HFF-Myc (cell line): ENCODE data around the gene GPSM3.
"Not testable (repeated sequence)": the region's sequence is repeated elsewhere in the genome, so short reads cannot be mapped to it uniquely, and the experiment has no call there.

Experiments
- DNase-seq: peaks from one replicate; pipeline ENCODE4 v3.0.0-alpha.2; 2011; ENCODE audit warnings: low read depth; ENCODE audit errors: extremely low read depth
- H3K4me3 ChIP-seq: replicated peaks from 2 replicates; pipeline ENCODE4 v1.5.1; 2011; ENCODE audit warnings: low read depth, mild to moderate bottlenecking, control low read depth, low read length
- TF ChIP-seq, protein P1 (sequence below): IDR thresholded peaks from 2 replicates; pipeline ENCODE4 v1.5.1; 2012; ENCODE audit warnings: mild to moderate bottlenecking, low read depth, low read length, control low read depth; ENCODE audit errors: missing control alignments

The GPSM3 gene

GRCh38 chr6:32149092-32149755 is 43.2 kb downstream of the GPSM3 start:
- DNase-seq = no peak
- H3K4me3 ChIP-seq = no peak overlapping the region
- TF ChIP-seq, protein P1, sequence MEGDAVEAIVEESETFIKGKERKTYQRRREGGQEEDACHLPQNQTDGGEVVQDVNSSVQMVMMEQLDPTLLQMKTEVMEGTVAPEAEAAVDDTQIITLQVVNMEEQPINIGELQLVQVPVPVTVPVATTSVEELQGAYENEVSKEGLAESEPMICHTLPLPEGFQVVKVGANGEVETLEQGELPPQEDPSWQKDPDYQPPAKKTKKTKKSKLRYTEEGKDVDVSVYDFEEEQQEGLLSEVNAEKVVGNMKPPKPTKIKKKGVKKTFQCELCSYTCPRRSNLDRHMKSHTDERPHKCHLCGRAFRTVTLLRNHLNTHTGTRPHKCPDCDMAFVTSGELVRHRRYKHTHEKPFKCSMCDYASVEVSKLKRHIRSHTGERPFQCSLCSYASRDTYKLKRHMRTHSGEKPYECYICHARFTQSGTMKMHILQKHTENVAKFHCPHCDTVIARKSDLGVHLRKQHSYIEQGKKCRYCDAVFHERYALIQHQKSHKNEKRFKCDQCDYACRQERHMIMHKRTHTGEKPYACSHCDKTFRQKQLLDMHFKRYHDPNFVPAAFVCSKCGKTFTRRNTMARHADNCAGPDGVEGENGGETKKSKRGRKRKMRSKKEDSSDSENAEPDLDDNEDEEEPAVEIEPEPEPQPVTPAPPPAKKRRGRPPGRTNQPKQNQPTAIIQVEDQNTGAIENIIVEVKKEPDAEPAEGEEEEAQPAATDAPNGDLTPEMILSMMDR = no peak

DNA sequence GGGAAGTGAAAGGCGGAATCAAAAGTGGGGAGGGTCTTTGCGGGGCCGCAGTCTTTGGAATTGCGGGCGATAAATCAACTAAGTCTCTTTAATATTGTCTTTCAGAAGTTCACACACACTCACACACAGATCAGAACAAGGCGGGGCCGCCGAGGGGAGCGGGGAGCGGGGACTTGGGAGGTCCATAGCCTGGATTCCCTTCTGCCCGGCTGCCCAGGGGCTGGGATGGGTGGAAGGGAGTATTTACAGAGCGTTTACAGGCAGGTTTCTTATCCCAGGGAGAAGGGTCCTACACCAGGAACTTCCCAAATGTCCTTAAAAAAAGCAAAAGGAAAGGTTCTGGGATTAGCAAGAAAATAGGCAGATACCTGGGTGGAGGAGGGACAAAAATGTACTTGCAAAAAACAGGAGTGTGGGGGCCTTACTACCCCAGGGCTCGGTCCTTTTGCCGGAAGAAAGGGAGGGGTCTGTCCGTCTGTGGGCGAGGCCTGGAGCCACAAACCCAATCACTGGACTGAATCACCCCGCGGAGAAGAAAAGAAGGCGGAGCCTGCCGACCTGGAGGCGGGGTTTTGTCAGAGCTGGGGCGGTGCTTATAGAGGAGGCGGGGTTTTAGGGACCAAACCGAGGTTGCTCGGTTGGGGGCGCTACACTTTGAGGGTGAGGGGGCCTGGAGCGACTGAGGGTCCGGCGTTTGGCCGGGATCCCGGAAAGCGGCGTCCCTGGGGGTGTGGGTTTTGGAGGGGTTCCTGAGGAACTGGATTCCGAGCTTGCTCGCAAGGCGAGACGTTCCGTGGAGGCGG is 44.0 kb downstream of the GPSM3 start:
- H3K4me3 ChIP-seq = no peak overlapping the region
- no peak for DNase-seq
- TF ChIP-seq, protein P1 = no peak

DNA sequence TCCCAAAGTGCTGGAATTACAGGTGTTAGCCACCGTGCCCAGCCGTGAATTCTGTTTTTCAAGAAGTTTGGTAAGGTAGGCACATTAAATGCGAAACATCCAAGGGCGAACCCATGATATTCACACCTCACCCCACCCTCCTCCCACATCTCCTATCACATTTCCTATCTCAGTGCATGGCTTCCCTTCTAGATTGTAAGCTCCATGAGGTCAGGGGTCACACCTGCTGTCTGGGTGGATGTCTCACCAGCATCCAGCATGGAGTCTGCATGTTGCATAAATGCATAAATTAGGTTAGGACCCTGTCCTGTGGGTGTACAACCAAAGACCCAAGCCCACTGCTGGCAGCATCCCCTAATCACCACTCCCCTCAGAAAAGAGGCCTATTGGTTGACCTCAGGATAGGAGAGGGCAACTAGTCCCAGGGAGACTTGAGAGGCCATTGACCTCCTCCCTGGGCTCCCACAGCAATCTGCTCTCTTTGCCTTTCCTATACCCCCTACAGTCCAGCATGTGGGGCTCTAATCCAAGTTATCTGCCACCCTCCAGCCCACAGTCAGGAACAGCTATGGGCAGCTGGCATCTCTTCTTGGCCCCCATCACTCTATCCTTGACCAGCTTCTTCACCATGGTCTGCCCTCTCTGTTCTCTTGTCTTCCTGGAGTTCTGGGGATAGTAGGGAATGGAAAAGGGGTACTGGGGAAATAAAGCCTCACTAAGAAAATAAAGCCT is 44.9 kb downstream of the GPSM3 start:
- no peak overlapping the region for H3K4me3 ChIP-seq
- no peak for DNase-seq
- TF ChIP-seq, protein P1 = no peak

DNA sequence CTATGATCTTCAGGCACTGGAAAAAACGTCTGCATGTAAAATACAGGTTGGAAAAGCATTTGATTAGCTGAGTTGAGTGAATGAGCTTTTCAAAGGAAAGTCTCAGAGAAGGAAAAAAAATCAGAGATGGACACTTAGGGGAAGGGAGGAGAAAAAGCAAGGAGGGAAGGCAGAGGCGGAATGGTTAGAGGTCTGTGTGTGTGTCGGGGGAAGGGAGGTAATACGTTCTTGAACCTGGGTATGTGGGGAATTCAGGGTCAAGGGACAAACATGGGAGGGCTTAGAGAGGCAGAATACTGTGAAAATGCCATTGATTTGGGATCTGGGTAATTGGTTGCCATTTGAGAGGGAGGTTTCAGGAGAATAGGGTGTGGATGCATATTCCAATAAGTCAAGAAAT is 45.8 kb downstream of the GPSM3 start:
- TF ChIP-seq, protein P1 = no peak
- no peak overlapping the region for H3K4me3 ChIP-seq
- DNase-seq = no peak

- H3K4me3 ChIP-seq = no peak overlapping the region
- TF ChIP-seq, protein P1 = no peak
- no peak for DNase-seq
Measured at GRCh38 chr6:32146287-32146686, 46.2 kb downstream of the GPSM3 start.

GRCh38 chr6:32144238-32144637 is 48.2 kb downstream of the GPSM3 start:
- DNase-seq, H3K4me3 ChIP-seq: not testable (repeated sequence)
